Measurements from ENCODE around the gene APOBEC3H.

The APOBEC3H gene

GRCh38 chr22:39094717-39095389 lies 2.2 kb upstream of the APOBEC3H start:
- Histone ChIP-seq H3K9ac (ENCODE audit: low read length in 2 of 2) (no peak overlapping the region), H3K36me3 (ENCODE audit: control insufficient read depth in 2 of 2, insufficient read depth in 2 of 2, low read length in 2 of 2) (no peaks in the 10 kb centered on the region), H3K27ac (ENCODE audit: low read length) (no peak overlapping the region), H3K4me1 (ENCODE audit: control insufficient read depth, insufficient read depth, low read length) (peaks cover 3% of the 10 kb centered on the region), H3K27me3 (ENCODE audit: control insufficient read depth in 1 of 2, insufficient read depth in 2 of 2, low read length in 2 of 2) (no peaks in the 10 kb centered on the region), H3K4me3 (ENCODE audit: low read length in 2 of 2) (no peak overlapping the region), H3K9me3 (ENCODE audit: control insufficient read depth in 2 of 2, low read length in 2 of 2) (no peaks in the 10 kb centered on the region)

DNA sequence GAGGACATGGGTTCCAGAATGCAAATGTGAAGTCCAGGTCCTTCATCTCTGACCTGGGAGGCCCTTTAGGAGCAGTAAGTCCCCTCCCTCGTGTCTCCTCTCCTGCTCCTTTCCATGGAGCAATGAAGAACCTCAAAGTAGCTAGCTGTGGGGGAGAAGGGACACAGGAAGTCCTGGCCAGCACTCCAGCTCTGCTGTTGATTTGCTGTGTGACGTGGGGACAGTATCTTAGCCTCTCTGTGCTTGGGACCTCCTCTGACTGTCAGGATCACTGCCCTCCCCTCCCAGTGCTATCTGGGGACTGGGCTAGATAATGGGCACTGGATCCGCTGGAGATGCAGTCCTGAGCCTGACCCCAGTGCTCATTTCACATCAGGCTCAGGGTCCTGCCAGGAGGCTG lies 1.1 kb upstream of the APOBEC3H start:
- no peak overlapping the region for H3K27ac ChIP-seq (ENCODE audit: low read length)

GRCh38 chr22:39098026-39098425 lies 982 bp downstream of the APOBEC3H start:
- Histone ChIP-seq H3K27ac (ENCODE audit: low read length) (no peak overlapping the region), H3K4me1 (ENCODE audit: control insufficient read depth, insufficient read depth, low read length) (peaks cover 3% of the 10 kb centered on the region), H3K36me3 (ENCODE audit: control insufficient read depth in 2 of 2, insufficient read depth in 2 of 2, low read length in 2 of 2) (no peaks in the 10 kb centered on the region), H3K9ac (ENCODE audit: low read length in 2 of 2) (no peak overlapping the region), H3K4me3 (ENCODE audit: low read length in 2 of 2) (no peak overlapping the region), H3K9me3 (ENCODE audit: control insufficient read depth in 2 of 2, low read length in 2 of 2) (no peaks in the 10 kb centered on the region), H3K27me3 (ENCODE audit: control insufficient read depth in 1 of 2, insufficient read depth in 2 of 2, low read length in 2 of 2) (no peaks in the 10 kb centered on the region)

More for the DNA sequence above, 1.1 kb upstream of the APOBEC3H start:
- H3K36me3 ChIP-seq (ENCODE audit: control insufficient read depth in 2 of 2, insufficient read depth in 2 of 2, low read length in 2 of 2), result no peaks in the 10 kb centered on the region
- H3K4me1 ChIP-seq (ENCODE audit: control insufficient read depth, insufficient read depth, low read length), result peaks cover 3% of the 10 kb centered on the region
- H3K9ac ChIP-seq (ENCODE audit: low read length in 2 of 2), result no peak overlapping the region
- H3K9me3 ChIP-seq (ENCODE audit: control insufficient read depth in 2 of 2, low read length in 2 of 2), result no peaks in the 10 kb centered on the region
- H3K27me3 ChIP-seq (ENCODE audit: control insufficient read depth in 1 of 2, insufficient read depth in 2 of 2, low read length in 2 of 2), result no peaks in the 10 kb centered on the region
- H3K4me3 ChIP-seq (ENCODE audit: low read length in 2 of 2), result no peak overlapping the region

GRCh38 chr22:39098576-39098975 lies 1.5 kb downstream of the APOBEC3H start:
- no peaks in the 10 kb centered on the region for H3K27me3 ChIP-seq (ENCODE audit: control insufficient read depth in 1 of 2, insufficient read depth in 2 of 2, low read length in 2 of 2)
- H3K9ac ChIP-seq (ENCODE audit: low read length in 2 of 2), result no peak overlapping the region
- H3K4me1 ChIP-seq (ENCODE audit: control insufficient read depth, insufficient read depth, low read length), result peaks cover 3% of the 10 kb centered on the region
- no peak overlapping the region for H3K4me3 ChIP-seq (ENCODE audit: low read length in 2 of 2)
- no peaks in the 10 kb centered on the region for H3K9me3 ChIP-seq (ENCODE audit: control insufficient read depth in 2 of 2, low read length in 2 of 2)
- no peak overlapping the region for H3K27ac ChIP-seq (ENCODE audit: low read length)
- no peaks in the 10 kb centered on the region for H3K36me3 ChIP-seq (ENCODE audit: control insufficient read depth in 2 of 2, insufficient read depth in 2 of 2, low read length in 2 of 2)

DNA sequence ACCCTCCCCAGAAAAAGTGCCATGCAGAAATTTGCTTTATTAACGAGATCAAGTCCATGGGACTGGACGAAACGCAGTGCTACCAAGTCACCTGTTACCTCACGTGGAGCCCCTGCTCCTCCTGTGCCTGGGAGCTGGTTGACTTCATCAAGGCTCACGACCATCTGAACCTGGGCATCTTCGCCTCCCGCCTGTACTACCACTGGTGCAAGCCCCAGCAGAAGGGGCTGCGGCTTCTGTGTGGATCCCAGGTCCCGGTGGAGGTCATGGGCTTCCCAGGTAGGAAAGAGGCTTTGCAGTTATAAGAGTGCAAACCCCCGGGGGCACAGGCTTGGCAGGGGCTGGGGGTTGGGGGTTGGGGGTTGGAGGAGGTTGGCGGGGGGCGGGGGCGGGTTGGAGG lies 4.2 kb downstream of the APOBEC3H start:
- no peaks in the 10 kb centered on the region for H3K27me3 ChIP-seq (ENCODE audit: control insufficient read depth in 1 of 2, insufficient read depth in 2 of 2, low read length in 2 of 2)
- no peak overlapping the region for H3K27ac ChIP-seq (ENCODE audit: low read length)
- H3K4me3 ChIP-seq (ENCODE audit: low read length in 2 of 2), result no peak overlapping the region
- no peaks in the 10 kb centered on the region for H3K36me3 ChIP-seq (ENCODE audit: control insufficient read depth in 2 of 2, insufficient read depth in 2 of 2, low read length in 2 of 2)
- H3K4me1 ChIP-seq (ENCODE audit: control insufficient read depth, insufficient read depth, low read length), result peaks cover 3% of the 10 kb centered on the region
- H3K9me3 ChIP-seq (ENCODE audit: control insufficient read depth in 2 of 2, low read length in 2 of 2), result no peaks in the 10 kb centered on the region
- no peak overlapping the region for H3K9ac ChIP-seq (ENCODE audit: low read length in 2 of 2)

DNA sequence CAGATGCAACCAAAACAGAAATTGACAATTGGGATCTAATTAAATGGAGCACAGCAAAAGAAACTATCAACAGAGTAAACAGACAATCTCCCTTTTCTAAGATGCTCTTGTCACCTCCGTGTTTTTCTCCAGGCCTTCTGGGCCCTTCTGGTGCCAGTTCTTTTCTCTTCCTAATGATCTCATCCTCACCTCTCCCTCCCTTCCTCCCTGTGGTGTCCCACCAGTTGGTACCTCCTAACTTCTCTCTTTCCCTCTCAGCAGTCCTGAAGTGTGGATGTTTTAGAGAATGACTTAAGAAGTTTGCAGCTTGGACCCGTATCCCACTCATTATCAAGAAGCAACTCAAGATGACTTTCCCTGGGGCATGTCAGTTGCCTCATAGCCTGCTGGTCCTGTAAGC lies 6.4 kb downstream of the APOBEC3H start:
- no peak overlapping the region for H3K4me3 ChIP-seq (ENCODE audit: low read length in 2 of 2)
- H3K27me3 ChIP-seq (ENCODE audit: control insufficient read depth in 1 of 2, insufficient read depth in 2 of 2, low read length in 2 of 2), result no peaks in the 10 kb centered on the region
- no peaks in the 10 kb centered on the region for H3K4me1 ChIP-seq (ENCODE audit: control insufficient read depth, insufficient read depth, low read length)
- H3K9me3 ChIP-seq (ENCODE audit: control insufficient read depth in 2 of 2, low read length in 2 of 2), result no peaks in the 10 kb centered on the region
- H3K27ac ChIP-seq (ENCODE audit: low read length), result no peak overlapping the region
- no peaks in the 10 kb centered on the region for H3K36me3 ChIP-seq (ENCODE audit: control insufficient read depth in 2 of 2, insufficient read depth in 2 of 2, low read length in 2 of 2)
- H3K9ac ChIP-seq (ENCODE audit: low read length in 2 of 2), result no peak overlapping the region

DNA sequence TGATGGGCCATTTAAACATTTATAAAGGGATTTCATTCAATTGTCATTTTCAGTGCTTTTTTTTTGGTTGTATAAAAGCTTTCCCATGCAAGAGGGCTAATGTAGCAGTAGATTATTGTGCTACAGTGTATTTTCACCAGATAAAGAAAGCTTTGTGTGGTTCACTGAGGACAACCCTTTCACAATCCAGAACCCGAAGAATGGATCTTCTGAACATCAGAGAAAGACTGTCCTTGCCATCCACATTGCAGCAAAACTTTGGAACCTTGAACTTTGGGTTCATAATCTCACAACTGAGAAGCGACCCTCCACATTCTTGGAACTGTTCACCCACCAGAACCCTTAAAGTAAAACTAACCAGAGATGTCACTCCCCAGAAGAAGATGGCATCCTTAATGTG lies 9.3 kb downstream of the APOBEC3H start:
- H3K4me1 ChIP-seq (ENCODE audit: control insufficient read depth, insufficient read depth, low read length), result no peaks in the 10 kb centered on the region
- no peak overlapping the region for H3K9ac ChIP-seq (ENCODE audit: low read length in 2 of 2)
- H3K9me3 ChIP-seq (ENCODE audit: control insufficient read depth in 2 of 2, low read length in 2 of 2), result no peaks in the 10 kb centered on the region
- no peak overlapping the region for H3K27ac ChIP-seq (ENCODE audit: low read length)
- no peaks in the 10 kb centered on the region for H3K27me3 ChIP-seq (ENCODE audit: control insufficient read depth in 1 of 2, insufficient read depth in 2 of 2, low read length in 2 of 2)
- no peak overlapping the region for H3K4me3 ChIP-seq (ENCODE audit: low read length in 2 of 2)
- no peaks in the 10 kb centered on the region for H3K36me3 ChIP-seq (ENCODE audit: control insufficient read depth in 2 of 2, insufficient read depth in 2 of 2, low read length in 2 of 2)

- Histone ChIP-seq H3K9me3 (ENCODE audit: control insufficient read depth in 2 of 2, low read length in 2 of 2) (no peaks in the 10 kb centered on the region), H3K27ac (ENCODE audit: low read length) (no peak overlapping the region), H3K4me3 (ENCODE audit: low read length in 2 of 2) (no peak overlapping the region), H3K27me3 (ENCODE audit: control insufficient read depth in 1 of 2, insufficient read depth in 2 of 2, low read length in 2 of 2) (no peaks in the 10 kb centered on the region), H3K4me1 (ENCODE audit: control insufficient read depth, insufficient read depth, low read length) (no peaks in the 10 kb centered on the region), H3K9ac (ENCODE audit: low read length in 2 of 2) (no peak overlapping the region), H3K36me3 (ENCODE audit: control insufficient read depth in 2 of 2, insufficient read depth in 2 of 2, low read length in 2 of 2) (no peaks in the 10 kb centered on the region)
Observed at GRCh38 chr22:39108487-39108886, 11.4 kb downstream of the APOBEC3H start.

GRCh38 chr22:39109361-39109760 lies 12.3 kb downstream of the APOBEC3H start:
- H3K4me1 ChIP-seq (ENCODE audit: control insufficient read depth, insufficient read depth, low read length), result no peaks in the 10 kb centered on the region
- no peak overlapping the region for H3K27ac ChIP-seq (ENCODE audit: low read length)
- H3K9me3 ChIP-seq (ENCODE audit: control insufficient read depth in 2 of 2, low read length in 2 of 2), result no peaks in the 10 kb centered on the region
- H3K36me3 ChIP-seq (ENCODE audit: control insufficient read depth in 2 of 2, insufficient read depth in 2 of 2, low read length in 2 of 2), result no peaks in the 10 kb centered on the region
- H3K27me3 ChIP-seq (ENCODE audit: control insufficient read depth in 1 of 2, insufficient read depth in 2 of 2, low read length in 2 of 2), result no peaks in the 10 kb centered on the region
- H3K9ac ChIP-seq (ENCODE audit: low read length in 2 of 2), result no peak overlapping the region
- no peak overlapping the region for H3K4me3 ChIP-seq (ENCODE audit: low read length in 2 of 2)

DNA sequence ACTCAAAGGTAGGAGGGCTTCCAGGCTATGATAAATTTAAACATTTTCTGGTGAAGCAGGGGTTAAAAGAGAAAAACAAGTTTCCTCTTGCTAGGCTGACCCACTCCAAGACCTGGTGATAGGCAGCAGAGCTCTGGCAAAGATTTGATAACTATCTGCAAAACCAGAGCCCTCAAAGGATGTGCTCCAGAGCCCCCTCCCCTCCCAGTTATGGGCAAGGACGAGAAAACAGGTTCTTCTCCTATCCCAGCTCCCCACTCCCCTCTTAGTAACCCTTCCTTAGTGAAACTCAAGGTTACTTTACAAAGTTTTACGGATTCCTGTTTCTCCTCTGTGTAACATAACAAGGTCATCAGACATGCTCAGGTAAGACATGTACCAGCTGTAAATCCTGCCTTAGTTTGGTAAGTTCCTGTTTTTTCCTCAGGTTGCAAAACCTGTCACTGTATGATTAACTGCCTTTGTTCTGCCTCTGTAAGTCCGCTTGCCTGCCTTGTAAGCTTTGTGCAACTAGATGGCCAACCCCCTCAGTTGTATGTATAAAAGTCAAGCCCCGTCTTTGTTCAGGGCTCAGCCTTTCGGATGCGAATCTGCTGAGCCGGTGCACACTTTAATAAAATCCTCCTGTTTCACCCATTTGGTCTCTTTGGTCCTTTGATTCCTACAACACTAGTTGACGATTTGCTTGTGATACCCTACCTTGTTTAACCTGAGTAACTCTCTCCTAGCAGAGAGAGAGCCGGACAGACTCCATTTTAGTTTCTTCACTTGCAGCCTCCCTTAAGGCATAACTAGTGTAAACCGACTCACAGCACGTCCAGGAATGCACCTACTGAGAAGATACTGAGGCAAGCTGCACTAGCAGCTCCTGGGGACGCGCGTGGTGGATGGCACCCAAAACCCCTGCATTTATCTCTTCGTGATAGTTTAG lies 13.9 kb downstream of the APOBEC3H start:
- Histone ChIP-seq H3K9ac (ENCODE audit: low read length in 2 of 2) (no peak overlapping the region), H3K4me3 (ENCODE audit: low read length in 2 of 2) (no peak overlapping the region), H3K4me1 (ENCODE audit: control insufficient read depth, insufficient read depth, low read length) (no peaks in the 10 kb centered on the region), H3K27ac (ENCODE audit: low read length) (no peak overlapping the region), H3K9me3 (ENCODE audit: control insufficient read depth in 2 of 2, low read length in 2 of 2) (no peaks in the 10 kb centered on the region), H3K27me3 (ENCODE audit: control insufficient read depth in 1 of 2, insufficient read depth in 2 of 2, low read length in 2 of 2) (peaks cover 1 to 3% of the 10 kb centered on the region in 2 donors), H3K36me3 (ENCODE audit: control insufficient read depth in 2 of 2, insufficient read depth in 2 of 2, low read length in 2 of 2) (no peaks in the 10 kb centered on the region)

GRCh38 chr22:39114112-39114511 lies 17.1 kb downstream of the APOBEC3H start:
- Histone ChIP-seq H3K9ac (ENCODE audit: low read length in 2 of 2) (no peak overlapping the region), H3K4me3 (ENCODE audit: low read length in 2 of 2) (no peak overlapping the region), H3K36me3 (ENCODE audit: control insufficient read depth in 2 of 2, insufficient read depth in 2 of 2, low read length in 2 of 2) (no peaks in the 10 kb centered on the region), H3K27ac (ENCODE audit: low read length) (no peak overlapping the region), H3K4me1 (ENCODE audit: control insufficient read depth, insufficient read depth, low read length) (no peaks in the 10 kb centered on the region), H3K27me3 (ENCODE audit: control insufficient read depth in 1 of 2, insufficient read depth in 2 of 2, low read length in 2 of 2) (peaks cover 2 to 3% of the 10 kb centered on the region in 2 donors), H3K9me3 (ENCODE audit: control insufficient read depth in 2 of 2, low read length in 2 of 2) (no peaks in the 10 kb centered on the region)

All from stomach smooth muscle (tissue), 2 donors.